ENCODE results near the gene GNPDA1.

DNA sequence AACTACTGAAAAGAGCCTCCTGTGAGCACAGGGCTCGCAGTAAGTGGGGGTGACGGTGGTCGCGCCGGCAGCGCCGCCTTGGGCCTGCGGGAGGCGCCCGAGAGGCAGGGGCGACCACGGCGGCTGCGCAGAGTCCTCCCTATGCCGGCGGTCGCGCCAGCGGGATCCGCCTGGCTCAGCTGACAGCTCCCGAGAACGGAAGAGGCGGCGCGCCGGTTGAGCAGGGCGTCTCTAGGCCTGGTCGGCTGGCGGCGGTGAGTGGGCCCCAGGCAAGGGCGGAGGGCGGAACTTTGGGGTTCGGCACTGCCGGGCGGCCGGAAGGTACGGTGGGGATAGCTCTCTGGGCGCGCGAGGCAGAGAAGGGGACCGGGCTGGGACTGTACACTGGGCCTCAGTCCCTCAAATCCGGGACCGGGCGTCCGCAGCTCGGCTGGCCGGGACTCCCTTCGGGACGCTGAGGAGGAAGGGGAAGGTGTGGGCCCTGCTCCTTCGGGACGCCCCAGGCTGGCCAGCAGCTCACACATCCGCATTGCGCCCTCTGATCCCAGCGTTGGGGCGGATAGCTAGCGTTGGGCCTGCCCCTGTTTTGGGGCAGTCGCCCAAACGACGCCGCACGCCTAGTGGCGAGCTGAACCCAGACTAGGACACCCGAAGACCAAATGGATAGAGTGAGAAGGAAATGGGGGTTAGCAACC is 43.8 kb downstream of the GNPDA1 start, which contains the start of gene RNF14:
- no peak for TF ChIP-seq EZH2 (IDR thresholded peaks at IDR 0.05; ENCODE audit: borderline replicate concordance, low read length)
- TF ChIP-seq, protein P1, sequence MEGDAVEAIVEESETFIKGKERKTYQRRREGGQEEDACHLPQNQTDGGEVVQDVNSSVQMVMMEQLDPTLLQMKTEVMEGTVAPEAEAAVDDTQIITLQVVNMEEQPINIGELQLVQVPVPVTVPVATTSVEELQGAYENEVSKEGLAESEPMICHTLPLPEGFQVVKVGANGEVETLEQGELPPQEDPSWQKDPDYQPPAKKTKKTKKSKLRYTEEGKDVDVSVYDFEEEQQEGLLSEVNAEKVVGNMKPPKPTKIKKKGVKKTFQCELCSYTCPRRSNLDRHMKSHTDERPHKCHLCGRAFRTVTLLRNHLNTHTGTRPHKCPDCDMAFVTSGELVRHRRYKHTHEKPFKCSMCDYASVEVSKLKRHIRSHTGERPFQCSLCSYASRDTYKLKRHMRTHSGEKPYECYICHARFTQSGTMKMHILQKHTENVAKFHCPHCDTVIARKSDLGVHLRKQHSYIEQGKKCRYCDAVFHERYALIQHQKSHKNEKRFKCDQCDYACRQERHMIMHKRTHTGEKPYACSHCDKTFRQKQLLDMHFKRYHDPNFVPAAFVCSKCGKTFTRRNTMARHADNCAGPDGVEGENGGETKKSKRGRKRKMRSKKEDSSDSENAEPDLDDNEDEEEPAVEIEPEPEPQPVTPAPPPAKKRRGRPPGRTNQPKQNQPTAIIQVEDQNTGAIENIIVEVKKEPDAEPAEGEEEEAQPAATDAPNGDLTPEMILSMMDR (conservative IDR thresholded peaks at IDR 0.05 in 1 of 2, IDR thresholded peaks at IDR 0.05 in 1 of 2; ENCODE audit: extremely low read depth in 1 of 2, insufficient read depth in 1 of 2, low read depth in 1 of 2, low read length in 2 of 2) = peak; percentile 72 to 88
